H1 (cell line): Measurements from ENCODE around the gene GFRA4. TPM values are rescaled to one million over a fixed set of nuclear protein-coding genes. Genes with fewer than 3 reads are reported as not detected.

Experiments used
- CTCF ChIA-PET: fragments of 300-600 bp; sonication (Branson Sonifier 250); formaldehyde crosslinking; loops from one replicate; lab custom pipeline; 2021; ENCODE audit not compliant: partially characterized antibody; lab: Charles Lee
- POLR2A ChIA-PET: fragments of 300-600 bp; sonication (Branson Sonifier 250); formaldehyde crosslinking; loops from one replicate; lab custom pipeline; 2021; ENCODE audit warnings: inconsistent platforms; ENCODE audit not compliant: partially characterized antibody; lab: Charles Lee
- DNase-seq, 2 experiments: peaks; one replicate each; pipeline versions ENCODE4 v3.0.0 to v3.0.0-alpha.2; 2010 to 2022; ENCODE audit warnings: low spot score in 2 of 2, low read depth in 1 of 2, mixed read lengths in 1 of 2
- FAIRE-seq: peaks from 2 replicates; lab custom pipeline; 2011; peaks lifted over from hg19 to GRCh38; lab: Jason Lieb, UNC
- H2AFZ ChIP-seq: 2 replicates; pipeline ENCODE4 v1.8.1; 2012; ENCODE audit warnings: low read length, inconsistent platforms
- H2AK5ac ChIP-seq: 2 replicates; pipeline ENCODE4 v1.6.1; 2013; ENCODE audit warnings: low read depth, low read length
- H2BK120ac ChIP-seq: replicated peaks from 2 replicates; pipeline ENCODE3; 2013; ENCODE audit warnings: low read depth, low read length, inconsistent platforms
- H2BK12ac ChIP-seq: 2 replicates; pipeline ENCODE4 v1.6.1; 2013; ENCODE audit warnings: low read depth, low read length
- H2BK15ac ChIP-seq: 2 replicates; pipeline ENCODE4 v1.6.1; 2013; ENCODE audit warnings: low read length
- H2BK20ac ChIP-seq: 2 replicates; pipeline ENCODE4 v1.6.1; 2013; ENCODE audit warnings: low read length
- H2BK5ac ChIP-seq: 2 replicates; pipeline ENCODE4 v1.6.1; 2013; ENCODE audit warnings: low read depth, low read length
- H3K14ac ChIP-seq: 2 replicates; pipeline ENCODE4 v1.6.1; 2013; ENCODE audit warnings: inconsistent platforms; ENCODE audit not compliant: insufficient read length
- H3K18ac ChIP-seq: 2 replicates; pipeline ENCODE4 v1.6.1; 2013; ENCODE audit warnings: low read length; ENCODE audit errors: extremely low read depth
- H3K23ac ChIP-seq: 2 replicates; pipeline ENCODE4 v1.6.1; 2013; ENCODE audit warnings: inconsistent platforms; ENCODE audit not compliant: insufficient read length
- H3K23me2 ChIP-seq: 2 replicates; pipeline ENCODE4 v1.6.1; 2013; ENCODE audit warnings: low read depth, low read length
- H3K27ac ChIP-seq: 2 replicates; pipeline ENCODE4 v1.6.1; 2011; ENCODE audit warnings: low read depth, low read length, inconsistent platforms
- H3K27me3 ChIP-seq, 4 experiments: replicated peaks in 1 of 4; 1 replicate in 1 of 4; 2 replicates in 3 of 4; pipeline versions ENCODE4 v1.6.1 to v1.8.1; 2011 to 2013; ENCODE audit warnings: low read length in 3 of 4, mild to moderate bottlenecking in 3 of 4, inconsistent platforms in 2 of 4, mixed read lengths in 2 of 4, moderate library complexity in 1 of 4; ENCODE audit not compliant: control insufficient read depth in 3 of 4, insufficient read depth in 3 of 4; ENCODE audit errors: extremely low read depth in 1 of 4
- H3K36me3 ChIP-seq, 4 experiments: 2 replicates each; pipeline versions ENCODE4 v1.6.1 to v1.8.1; 2011 to 2013; ENCODE audit warnings: mild to moderate bottlenecking in 4 of 4, low read length in 3 of 4, moderate library complexity in 2 of 4, control low read depth in 1 of 4, inconsistent platforms in 1 of 4; ENCODE audit not compliant: insufficient read depth in 4 of 4, control insufficient read depth in 2 of 4
- H3K4ac ChIP-seq: replicated peaks from 2 replicates; pipeline ENCODE3; 2013; ENCODE audit warnings: low read length, low read depth, mixed read lengths, inconsistent platforms; ENCODE audit not compliant: insufficient read length
- H3K4me1 ChIP-seq, 4 experiments: replicated peaks in 1 of 4; 1 replicate in 1 of 4; 2 replicates in 3 of 4; pipeline versions ENCODE4 v1.6.1 to v1.8.1; 2011 to 2013; ENCODE audit warnings: low read length in 3 of 4, inconsistent platforms in 2 of 4, mixed read lengths in 1 of 4; ENCODE audit not compliant: insufficient read depth in 4 of 4, control insufficient read depth in 3 of 4
- H3K4me2 ChIP-seq, 2 experiments: 2 replicates each; pipeline versions ENCODE4 v1.6.1 to v1.8.1; 2011 to 2013; ENCODE audit warnings: low read depth in 2 of 2, low read length in 2 of 2, control low read depth in 1 of 2, inconsistent platforms in 1 of 2, mild to moderate bottlenecking in 1 of 2; ENCODE audit not compliant: insufficient read depth in 1 of 2
- H3K4me3 ChIP-seq, 4 experiments: fragments of 200-600, 300-600 bp in 1 of 4; sonication (generic), shearing (Covaris generic), sonication (Bioruptor Twin) in 1 of 4; 2 replicates each; pipeline versions ENCODE4 v1.5.1 to v1.8.1; 2011 to 2016; ENCODE audit warnings: low read length in 4 of 4, low read depth in 3 of 4, control low read depth in 2 of 4, inconsistent platforms in 2 of 4, mild to moderate bottlenecking in 2 of 4, mixed read lengths in 1 of 4, moderate library complexity in 1 of 4; ENCODE audit not compliant: insufficient read depth in 2 of 4; ENCODE audit errors: extremely low read depth in 1 of 4
- H3K56ac ChIP-seq: replicated peaks from 2 replicates; pipeline ENCODE3; 2013; ENCODE audit warnings: low read depth, mild to moderate bottlenecking, mixed read lengths, low read length, inconsistent platforms; ENCODE audit not compliant: insufficient read length
- H3K79me1 ChIP-seq: 2 replicates; pipeline ENCODE4 v1.6.1; 2013; ENCODE audit warnings: low read depth, low read length, control low read depth
- H3K79me2 ChIP-seq, 2 experiments: 2 replicates each; pipeline versions ENCODE4 v1.6.1 to v1.8.1; 2012 to 2013; ENCODE audit warnings: low read length in 2 of 2, mild to moderate bottlenecking in 2 of 2, inconsistent platforms in 1 of 2; ENCODE audit not compliant: insufficient read depth in 2 of 2, control insufficient read depth in 1 of 2
- H3K9ac ChIP-seq, 4 experiments: replicated peaks in 1 of 4; 1 replicate in 1 of 4; 2 replicates in 3 of 4; pipeline versions ENCODE4 v1.6.1 to v1.8.1; 2011 to 2013; ENCODE audit warnings: low read depth in 3 of 4, low read length in 3 of 4, control low read depth in 2 of 4, mild to moderate bottlenecking in 2 of 4, moderate library complexity in 2 of 4, inconsistent platforms in 1 of 4; ENCODE audit errors: extremely low read depth in 1 of 4
- H3K9me3 ChIP-seq, 2 experiments: 2 replicates each; pipeline versions ENCODE4 v1.6.1 to v1.8.1; 2012 to 2013; ENCODE audit warnings: mild to moderate bottlenecking in 2 of 2, moderate library complexity in 2 of 2, control low read depth in 1 of 2, inconsistent platforms in 1 of 2, low read depth in 1 of 2, low read length in 1 of 2, mixed read lengths in 1 of 2; ENCODE audit not compliant: insufficient read depth in 2 of 2
- H4K20me1 ChIP-seq, 2 experiments: replicated peaks in 1 of 2; 2 replicates each; pipeline versions ENCODE3 to v1.8.1; 2011 to 2013; ENCODE audit warnings: inconsistent platforms in 2 of 2, low read length in 2 of 2, mild to moderate bottlenecking in 1 of 2; ENCODE audit not compliant: insufficient read depth in 2 of 2, control insufficient read depth in 1 of 2
- H4K5ac ChIP-seq: 2 replicates; pipeline ENCODE4 v1.6.1; 2013; ENCODE audit warnings: low read length, low read depth, mixed read lengths, inconsistent platforms; ENCODE audit not compliant: insufficient read length
- H4K8ac ChIP-seq: 2 replicates; pipeline ENCODE4 v1.8.0; 2013; ENCODE audit warnings: mild to moderate bottlenecking, moderate library complexity, low read length, inconsistent platforms; ENCODE audit not compliant: insufficient read depth; ENCODE audit errors: extremely low read depth
- H4K91ac ChIP-seq: replicated peaks from 2 replicates; pipeline ENCODE3; 2013; ENCODE audit warnings: low read length, mixed read lengths, inconsistent platforms; ENCODE audit not compliant: insufficient read length
- CTCF ChIP-seq, 3 experiments: IDR thresholded peaks; 1 replicate in 2 of 3; 2 replicates in 1 of 3; pipeline versions ENCODE4 v1.5.1 to v1.6.1; 2011; ENCODE audit warnings: low read length in 3 of 3, mild to moderate bottlenecking in 3 of 3, inconsistent platforms in 2 of 3, low read depth in 1 of 3, moderate library complexity in 1 of 3; ENCODE audit not compliant: insufficient read depth in 1 of 3; ENCODE audit errors: control extremely low read depth in 1 of 3
- RAD21 ChIP-seq, 2 experiments: IDR thresholded peaks in 1 of 2; conservative IDR thresholded peaks in 1 of 2; 2 replicates each; pipeline ENCODE4 v1.6.1; 2011; ENCODE audit warnings: low read depth in 2 of 2, low read length in 2 of 2, improper control_type of control experiment in 1 of 2, inconsistent platforms in 1 of 2, mild to moderate bottlenecking in 1 of 2, moderate library complexity in 1 of 2
- RBBP5 ChIP-seq: IDR thresholded peaks from 2 replicates; pipeline ENCODE4 v1.7.1; 2012; ENCODE audit warnings: low read depth, mild to moderate bottlenecking, inconsistent platforms, low read length, moderate library complexity, borderline replicate concordance
- RXRA ChIP-seq: IDR thresholded peaks from 2 replicates; pipeline ENCODE4 v1.6.1; 2011; ENCODE audit warnings: low read depth, mild to moderate bottlenecking, low read length, moderate library complexity; ENCODE audit not compliant: insufficient read depth
- WGBS, 2 experiments: shearing (Covaris generic) in 1 of 2; methylation state at CpG; one replicate each; pipeline versions ENCODE4 v1.1.6 to v1.1.7; 2013 to 2015; ENCODE audit warnings: low lambda C conversion rate in 2 of 2, mixed read lengths in 2 of 2, inconsistent platforms in 1 of 2, low coverage in 1 of 2, missing lambda C conversion rate in 1 of 2; ENCODE audit not compliant: insufficient replicate concordance in 2 of 2, insufficient coverage in 1 of 2, insufficient read length in 1 of 2; ENCODE audit errors: extremely low coverage in 1 of 2, missing lambda C conversion rate in 1 of 2; 5-methylcytosine and 5-hydroxymethylcytosine counted together
- polyA plus RNA-seq, 7 experiments: library from polyadenylated mRNA; depleted of rRNA in 3 of 7; stranded (reverse) in 5 of 7; unstranded in 2 of 7; fragments of >200 nt in 5 of 7; fragments of 200-250 nt in 2 of 7; gene quantifications; 1 replicate in 5 of 7; 2 replicates in 1 of 7; 4 replicates in 1 of 7; pipeline versions ENCODE4 v1.2.1 to v1.2.3, GENCODE V29; 2011 to 2013; ENCODE audit warnings: missing spikeins in 2 of 7, mixed read lengths in 2 of 7
- total RNA-seq: library from RNA; stranded (reverse); fragmentation: NEBNext Ultra II Directional; extraction: Animal tissue kit (Norgen Biotek cat#: 25700); gene quantifications from 2 replicates; pipeline ENCODE4 v1.2.1, GENCODE V29; 2021

The GFRA4 gene
- total and polyA plus RNA-seq, 2 of the 8 experiments (the other 6 are each of a cell fraction or from before 2014, with no cell fraction given): 0.05 TPM; not detected in 1

- Histone ChIP-seq H3K79me1 (no peaks in the 10 kb centered on the region), H2BK5ac (no peak overlapping the region), H4K20me1 (no peaks in the 10 kb centered on the region), H3K79me2 (no peaks in the 10 kb centered on the region), H3K56ac (no peak overlapping the region), H4K5ac (no peak overlapping the region), H3K23ac (no peak overlapping the region), H3K14ac (no peak overlapping the region), H3K4me1 (peaks cover 0 to 6% (median 0%) of the 10 kb centered on the region in 4 experiments; a peak in 2 of 7 replicates), H2BK20ac (0 out of 2 replicates have a peak overlapping the region, but pooled peaks have one; percentile 61), H4K8ac (no peak overlapping the region), H3K18ac (no peak overlapping the region), H3K36me3 (no peaks in the 10 kb centered on the region), H3K4me2 (no peak overlapping the region), H3K4me3 (no peak overlapping the region), H3K27me3 (no peaks in the 10 kb centered on the region), H3K27ac (no peak overlapping the region), H2AFZ (no peak overlapping the region), H2BK12ac (no peak overlapping the region), H3K4ac (no peak overlapping the region), H2BK120ac (no peak overlapping the region), H4K91ac (no peak overlapping the region), H3K9me3 (no peaks in the 10 kb centered on the region), H3K23me2 (no peaks in the 10 kb centered on the region), H2AK5ac (no peak overlapping the region), H2BK15ac (no peak overlapping the region), H3K9ac (no peak overlapping the region; a peak in 1 of 7 replicates)
- no peak for DNase-seq
- POLR2A ChIA-PET: no interaction called here
- 89% methylated on average over 7 of the region's 7 CpGs; no CpG with 5 or more reads in 1 of the 2 experiments for WGBS, 2 experiments
- TF ChIP-seq RBBP5: no peak
- TF ChIP-seq RAD21 (IDR thresholded peaks at IDR 0.05 in 1 of 2, conservative IDR thresholded peaks at IDR 0.05 in 1 of 2; ENCODE audit: low read depth in 2 of 2, low read length in 2 of 2): peak; percentile 28 to 36
- peak in 1 of 3 experiments; percentile 18; a peak in 1 of 4 replicates for TF ChIP-seq CTCF (IDR thresholded peaks at IDR 0.05; ENCODE audit: control extremely low read depth in 1 of 3, insufficient read depth in 1 of 3, low read depth in 1 of 3, low read length in 3 of 3)
- TF ChIP-seq RXRA: no peak
- no peak for FAIRE-seq
- CTCF ChIA-PET: interaction anchor here (0.6 to 1.4 kb wide), 5 partner anchors 23 to 70 kb away, joined by 3 to 5 read pairs (median 5); no protein-coding TSS in a partner anchor
Observed at GRCh38 chr20:3632311-3633004, 30.7 kb downstream of the GFRA4 start.
